Activated CD4-positive, alpha-beta memory T cell treated with anti-CD3 and anti-CD28 coated beads for 36 hours (primary cell): ENCODE results near the gene PBX4. TPM values are rescaled to one million over a fixed set of nuclear protein-coding genes. Genes with fewer than 3 reads are reported as not detected.

Source experiments
- CTCF ChIA-PET: fragments of 350-600 bp; sonication (Branson Sonifier 250); formaldehyde crosslinking; loops from one replicate; lab custom pipeline; 2021; ENCODE audit warnings: antibody characterized with exemption, inconsistent platforms; lab: Charles Lee
- POLR2A ChIA-PET: fragments of 350-600 bp; sonication (Branson Sonifier 250); formaldehyde crosslinking; loops from one replicate; lab custom pipeline; 2021; ENCODE audit warnings: antibody characterized with exemption; lab: Charles Lee
- DNase-seq: peaks from one replicate; pipeline ENCODE4 v3.0.0-alpha.2; 2020
- H3K27ac Mint-ChIP-seq: one replicate; pipeline ENCODE4 v1.8.0; 2021; ENCODE audit warnings: mixed read lengths
- H3K27me3 Mint-ChIP-seq: one replicate; pipeline ENCODE4 v1.8.0; 2021; ENCODE audit warnings: mixed read lengths
- H3K36me3 Mint-ChIP-seq: one replicate; pipeline ENCODE4 v1.8.0; 2021; ENCODE audit warnings: mixed read lengths
- H3K4me1 Mint-ChIP-seq: one replicate; pipeline ENCODE4 v1.8.0; 2021; ENCODE audit warnings: low read depth, mixed read lengths
- H3K4me3 Mint-ChIP-seq: one replicate; pipeline ENCODE4 v1.8.0; 2021; ENCODE audit warnings: mild to moderate bottlenecking, mixed read lengths
- H3K9me3 Mint-ChIP-seq: one replicate; pipeline ENCODE4 v1.8.0; 2021; ENCODE audit warnings: mixed read lengths
- intact Hi-C: fragments of 100-400 bp; cut with micrococcal nuclease; formaldehyde crosslinking; loops from one replicate; pipeline ENCODE4 v1.15.1; 2023
- total RNA-seq, 2 experiments: library from RNA; stranded (reverse); gene quantifications; one replicate each; pipeline ENCODE4 v1.2.3, GENCODE V29; 2021

The PBX4 gene
- total RNA-seq, 2 experiments from 2014 or later, result 44.9 to 45.7 TPM

- no peak overlapping the region for H3K4me3 Mint-ChIP-seq
- H3K27ac Mint-ChIP-seq, result peak overlapping the region; percentile 23
- POLR2A ChIA-PET, result no interaction called here
These were observed 51.1 kb downstream of the PBX4 start for GRCh38 chr19:19567391-19567790.

GRCh38 chr19:19566306-19566705 is 52.2 kb downstream of the PBX4 start:
- H3K27ac Mint-ChIP-seq, result no peak overlapping the region
- H3K36me3 Mint-ChIP-seq, result peaks cover 53% of the 10 kb centered on the region
- intact Hi-C loops, result no loop called here
- CTCF ChIA-PET, result interaction anchor here (1.0 kb wide), 1 partner anchor 11 kb away, joined by 3 read pairs; no protein-coding TSS in a partner anchor
- no peak for DNase-seq
- H3K9me3 Mint-ChIP-seq, result no peaks in the 10 kb centered on the region
- POLR2A ChIA-PET, result no interaction called here
- H3K4me1 Mint-ChIP-seq, result peaks cover 8% of the 10 kb centered on the region
- no peak overlapping the region for H3K4me3 Mint-ChIP-seq
- H3K27me3 Mint-ChIP-seq, result no peaks in the 10 kb centered on the region

More at GRCh38 chr19:19567391-19567790, 51.1 kb downstream of the PBX4 start:
- Mint-ChIP-seq H3K4me1 (peaks cover 8% of the 10 kb centered on the region), H3K9me3 (no peaks in the 10 kb centered on the region), H3K27me3 (no peaks in the 10 kb centered on the region), H3K36me3 (peaks cover 43% of the 10 kb centered on the region)
- DNase-seq, result no peak
- CTCF ChIA-PET, result interaction anchor here (2.7 kb wide), 1 partner anchor 13 kb away, joined by 12 read pairs; no protein-coding TSS in a partner anchor
- intact Hi-C loops, result no loop called here

GRCh38 chr19:19563348-19563848 is 55.1 kb downstream of the PBX4 start:
- Mint-ChIP-seq H3K4me1 (peaks cover 12% of the 10 kb centered on the region), H3K4me3 (no peak overlapping the region), H3K27ac (no peak overlapping the region), H3K27me3 (no peaks in the 10 kb centered on the region), H3K9me3 (no peaks in the 10 kb centered on the region), H3K36me3 (peaks cover 44% of the 10 kb centered on the region)
- DNase-seq, result no peak
- POLR2A ChIA-PET, result no interaction called here
- intact Hi-C loops, result no loop called here
- CTCF ChIA-PET, result interaction anchor here (0.7 to 1.0 kb wide), 2 partner anchors 80 to 205 kb away, joined by 3 to 4 read pairs; partner anchors contain the start of gene GMIP

GRCh38 chr19:19562665-19563347 is 55.7 kb downstream of the PBX4 start:
- intact Hi-C loops, result no loop called here
- Mint-ChIP-seq H3K27ac (no peak overlapping the region), H3K9me3 (no peaks in the 10 kb centered on the region), H3K36me3 (peaks cover 44% of the 10 kb centered on the region), H3K27me3 (no peaks in the 10 kb centered on the region), H3K4me1 (peaks cover 12% of the 10 kb centered on the region), H3K4me3 (no peak overlapping the region)
- DNase-seq, result peak; percentile 60
- CTCF ChIA-PET, result interaction anchor here (1.0 to 2.3 kb wide), 2 partner anchors 10 to 81 kb away, joined by 3 to 13 read pairs; partner anchors contain the start of gene GMIP
- POLR2A ChIA-PET, result interaction anchor here (0.7 kb wide), 1 partner anchor 12 kb away, joined by 3 read pairs; no protein-coding TSS in a partner anchor

- Mint-ChIP-seq H3K36me3 (peaks cover 44% of the 10 kb centered on the region), H3K4me3 (no peak overlapping the region), H3K9me3 (no peaks in the 10 kb centered on the region), H3K27me3 (no peaks in the 10 kb centered on the region), H3K27ac (no peak overlapping the region), H3K4me1 (peaks cover 12% of the 10 kb centered on the region)
- ChIA-PET CTCF (interaction anchor here (2.3 kb wide), 1 partner anchor 9 kb away, joined by 13 read pairs; no protein-coding TSS in a partner anchor), POLR2A (interaction anchor here (0.7 kb wide), 1 partner anchor 12 kb away, joined by 3 read pairs; no protein-coding TSS in a partner anchor)
- DNase-seq, result no peak
- intact Hi-C loops, result no loop called here
These were observed 56.4 kb downstream of the PBX4 start for GRCh38 chr19:19561946-19562664.

GRCh38 chr19:19559931-19560330 is 58.6 kb downstream of the PBX4 start:
- CTCF ChIA-PET, result interaction anchor here (1.5 to 1.8 kb wide), 2 partner anchors 27 to 28 kb away, joined by 5 to 8 read pairs; no protein-coding TSS in a partner anchor
- peak overlapping the region; percentile 23 for H3K27ac Mint-ChIP-seq
- H3K4me3 Mint-ChIP-seq, result no peak overlapping the region
- intact Hi-C loops, result no loop called here
- H3K4me1 Mint-ChIP-seq, result peaks cover 12% of the 10 kb centered on the region
- H3K9me3 Mint-ChIP-seq, result no peaks in the 10 kb centered on the region
- peaks cover 35% of the 10 kb centered on the region for H3K36me3 Mint-ChIP-seq
- no peaks in the 10 kb centered on the region for H3K27me3 Mint-ChIP-seq
- POLR2A ChIA-PET, result no interaction called here
- no peak for DNase-seq

GRCh38 chr19:19558636-19559035 is 59.9 kb downstream of the PBX4 start:
- Mint-ChIP-seq H3K9me3 (no peaks in the 10 kb centered on the region), H3K4me1 (peaks cover 12% of the 10 kb centered on the region)
- POLR2A ChIA-PET, result no interaction called here

GRCh38 chr19:19558055-19558454 is 60.4 kb downstream of the PBX4 start:
- DNase-seq, result no peak
- Mint-ChIP-seq H3K4me3 (no peak overlapping the region), H3K27me3 (no peaks in the 10 kb centered on the region), H3K4me1 (peaks cover 12% of the 10 kb centered on the region), H3K27ac (no peak overlapping the region), H3K9me3 (no peaks in the 10 kb centered on the region), H3K36me3 (peaks cover 27% of the 10 kb centered on the region)
- CTCF ChIA-PET, result interaction anchor here (0.7 to 8.0 kb wide), 2 partner anchors 27 to 48 kb away, joined by 3 to 98 read pairs; no protein-coding TSS in a partner anchor
- POLR2A ChIA-PET, result no interaction called here
- intact Hi-C loops, result no loop called here

More at GRCh38 chr19:19558636-19559035, 59.9 kb downstream of the PBX4 start:
- H3K27me3 Mint-ChIP-seq, result no peaks in the 10 kb centered on the region
- H3K27ac Mint-ChIP-seq, result no peak overlapping the region
- intact Hi-C loops, result no loop called here
- DNase-seq, result no peak
- peaks cover 27% of the 10 kb centered on the region for H3K36me3 Mint-ChIP-seq
- H3K4me3 Mint-ChIP-seq, result no peak overlapping the region
- CTCF ChIA-PET, result interaction anchor here (8.0 kb wide), 1 partner anchor 27 kb away, joined by 98 read pairs; no protein-coding TSS in a partner anchor

GRCh38 chr19:19554074-19555023 is 64.1 kb downstream of the PBX4 start:
- peak; percentile 77 for DNase-seq
- CTCF ChIA-PET, result interaction anchor here (0.6 to 8.0 kb wide), 40 partner anchors 7 to 683 kb away, joined by 3 to 98 read pairs (median 4); partner anchors contain the start of genes GMIP, NDUFA13 and TSSK6
- H3K36me3 Mint-ChIP-seq, result peaks cover 4% of the 10 kb centered on the region
- H3K4me1 Mint-ChIP-seq, result peaks cover 3% of the 10 kb centered on the region
- H3K9me3 Mint-ChIP-seq, result no peaks in the 10 kb centered on the region
- intact Hi-C loops, result no loop called here
- H3K27me3 Mint-ChIP-seq, result no peaks in the 10 kb centered on the region
- H3K27ac Mint-ChIP-seq, result peak overlapping the region; percentile 8
- no peak overlapping the region for H3K4me3 Mint-ChIP-seq
- POLR2A ChIA-PET, result no interaction called here

GRCh38 chr19:19553670-19554069 is 64.8 kb downstream of the PBX4 start:
- POLR2A ChIA-PET, result interaction anchor here (0.6 kb wide), 1 partner anchor 15 kb away, joined by 3 read pairs; no protein-coding TSS in a partner anchor

GRCh38 chr19:19552798-19553197 is 65.7 kb downstream of the PBX4 start:
- POLR2A ChIA-PET, result interaction anchor here (0.6 kb wide), 1 partner anchor 16 kb away, joined by 3 read pairs; no protein-coding TSS in a partner anchor
- H3K27me3 Mint-ChIP-seq, result no peaks in the 10 kb centered on the region
- no peaks in the 10 kb centered on the region for H3K36me3 Mint-ChIP-seq
- intact Hi-C loops, result no loop called here
- no peak overlapping the region for H3K27ac Mint-ChIP-seq
- H3K4me1 Mint-ChIP-seq, result no peaks in the 10 kb centered on the region
- H3K4me3 Mint-ChIP-seq, result no peak overlapping the region
- DNase-seq, result peak; percentile 37
- no peaks in the 10 kb centered on the region for H3K9me3 Mint-ChIP-seq
- CTCF ChIA-PET, result interaction anchor here (0.7 to 8.0 kb wide), 15 partner anchors 9 to 406 kb away, joined by 3 to 98 read pairs (median 7); partner anchors contain the start of genes GMIP and NDUFA13

More at GRCh38 chr19:19553670-19554069, 64.8 kb downstream of the PBX4 start:
- intact Hi-C loops, result no loop called here
- Mint-ChIP-seq H3K4me1 (no peaks in the 10 kb centered on the region), H3K27ac (no peak overlapping the region), H3K27me3 (no peaks in the 10 kb centered on the region), H3K9me3 (no peaks in the 10 kb centered on the region), H3K36me3 (no peaks in the 10 kb centered on the region), H3K4me3 (no peak overlapping the region)
- CTCF ChIA-PET, result interaction anchor here (0.6 to 8.0 kb wide), 35 partner anchors 8 to 683 kb away, joined by 3 to 98 read pairs (median 5); partner anchors contain the start of genes GMIP, NDUFA13 and TSSK6
- DNase-seq, result no peak
